GM18868 (cell line): Measurements from ENCODE around the gene GTF2A1.
A peak's percentile ranks its signal among the peaks of the same experiment; 100 is the strongest.
"Not testable (repeated sequence)": the region's sequence is repeated elsewhere in the genome, so short reads cannot be mapped to it uniquely, and the experiment has no call there.

ENCODE experiments used
- ATAC-seq: cut with Tn5 transposase; IDR thresholded peaks from one replicate; pipeline ENCODE4 v1.9.1; 2021; ENCODE audit warnings: mild to moderate bottlenecking, moderate library complexity; ENCODE audit not compliant: unreplicated experiment

The GTF2A1 gene

GRCh38 chr14:81233615-81234014 is 12.9 kb upstream of the GTF2A1 start:
- ATAC-seq: no peak

- no peak for ATAC-seq
Measured at GRCh38 chr14:81231540-81231939, 10.8 kb upstream of the GTF2A1 start.

GRCh38 chr14:81224222-81224621 is 3.5 kb upstream of the GTF2A1 start:
- no peak for ATAC-seq

GRCh38 chr14:81223788-81224187 is 3.0 kb upstream of the GTF2A1 start:
- not testable (repeated sequence) for ATAC-seq

- no peak for ATAC-seq
Measured at GRCh38 chr14:81222691-81223090, 1.9 kb upstream of the GTF2A1 start.

GRCh38 chr14:81222126-81222525 is 1.4 kb upstream of the GTF2A1 start:
- no peak for ATAC-seq

- no peak for ATAC-seq
Measured at GRCh38 chr14:81221579-81222102, 882 bp upstream of the GTF2A1 start.

- no peak for ATAC-seq
Measured at GRCh38 chr14:81220580-81220829, 254 bp downstream of the GTF2A1 start.

- ATAC-seq: no peak
Measured at GRCh38 chr14:81219759-81220579, 790 bp downstream of the GTF2A1 start.

- peak; percentile 67 for ATAC-seq
Measured at GRCh38 chr14:81219210-81219758, 1.5 kb downstream of the GTF2A1 start.

GRCh38 chr14:81211844-81212243 is 8.9 kb downstream of the GTF2A1 start:
- ATAC-seq: peak; percentile 79

- ATAC-seq: peak; percentile 52
Measured at GRCh38 chr14:81209167-81209836, 11.5 kb downstream of the GTF2A1 start.

- no peak for ATAC-seq
Measured at GRCh38 chr14:81208489-81208888, 12.3 kb downstream of the GTF2A1 start.

- ATAC-seq: no peak
Measured at GRCh38 chr14:81206115-81206514, 14.6 kb downstream of the GTF2A1 start.

- ATAC-seq: no peak
Measured at GRCh38 chr14:81205639-81206038, 15.1 kb downstream of the GTF2A1 start.

GRCh38 chr14:81200054-81200453 is 20.7 kb downstream of the GTF2A1 start:
- peak; percentile 60 for ATAC-seq

GRCh38 chr14:81199084-81199483 is 21.7 kb downstream of the GTF2A1 start:
- no peak for ATAC-seq

- ATAC-seq: no peak
Measured at GRCh38 chr14:81198651-81199050, 22.1 kb downstream of the GTF2A1 start.

GRCh38 chr14:81193924-81194633 is 26.7 kb downstream of the GTF2A1 start:
- peak; percentile 83 for ATAC-seq

- no peak for ATAC-seq
Measured at GRCh38 chr14:81192594-81192993, 28.2 kb downstream of the GTF2A1 start.

- peak; percentile 64 for ATAC-seq
Measured at GRCh38 chr14:81187832-81188522, 32.8 kb downstream of the GTF2A1 start.
